Sigmoid colon (tissue), 4 donors: ENCODE measurements around the gene ELMOD3.

Experiments used
- CTCF ChIP-seq, 4 experiments: fragments of 450-650 bp in 3 of 4; fragments of 200-600 bp in 1 of 4; IDR thresholded peaks; one replicate each; pipeline ENCODE4 v1.5.1; 2016 to 2019; ENCODE audit warnings: antibody characterized with exemption in 4 of 4, mild to moderate bottlenecking in 3 of 4, moderate library complexity in 2 of 4
- EP300 ChIP-seq, 4 donors: sonication (generic); formaldehyde crosslinking; IDR thresholded peaks; one replicate each; pipeline ENCODE4 v1.6.1; 2017; ENCODE audit warnings: antibody characterized with exemption in 4 of 4
- POLR2A ChIP-seq, 2 donors: fragments of 450-650 bp; IDR thresholded peaks; one replicate each; pipeline ENCODE4 v1.6.1; 2016; ENCODE audit warnings: antibody characterized with exemption in 2 of 2, mild to moderate bottlenecking in 2 of 2, moderate library complexity in 2 of 2
- POLR2AphosphoS5 ChIP-seq, 4 donors: sonication (generic); formaldehyde crosslinking; IDR thresholded peaks; one replicate each; pipeline ENCODE4 v1.6.1; 2017; ENCODE audit warnings: antibody characterized with exemption in 4 of 4

GRCh38 chr2:85398426-85399182, 44.0 kb downstream of the ELMOD3 start:
- TF ChIP-seq CTCF (IDR thresholded peaks at IDR 0.05) (no peak), POLR2AphosphoS5 (IDR thresholded peaks at IDR 0.05) (no peak), EP300 (IDR thresholded peaks at IDR 0.05) (no peak), POLR2A (IDR thresholded peaks at IDR 0.05) (no peak)
